Transverse colon (tissue), 4 donors: ENCODE measurements around the gene MEIS3. TPM values are rescaled to one million over a fixed set of nuclear protein-coding genes. Genes with fewer than 3 reads are reported as not detected.

Experiments
- DNase-seq: peaks from one replicate; pipeline ENCODE4 v3.0.0-alpha.2; 2019
- H3K27ac ChIP-seq, 4 donors: fragments of 200-600 bp; sonication (generic); 2 replicates each; pipeline ENCODE4 v1.5.1; 2016 to 2018; ENCODE audit warnings: inconsistent platforms in 4 of 4
- H3K27me3 ChIP-seq: fragments of 200-600 bp; sonication (generic); 2 replicates; pipeline ENCODE4 v1.5.1; 2017; ENCODE audit warnings: inconsistent platforms
- H3K36me3 ChIP-seq, 4 donors: fragments of 200-600 bp; sonication (generic); 2 replicates each; pipeline ENCODE4 v1.5.1; 2017 to 2019; ENCODE audit warnings: inconsistent platforms in 4 of 4
- H3K4me1 ChIP-seq, 4 donors: fragments of 200-600 bp; sonication (generic); 2 replicates each; pipeline ENCODE4 v1.5.1; 2017 to 2020; ENCODE audit warnings: inconsistent platforms in 4 of 4
- H3K4me3 ChIP-seq, 4 donors: fragments of 200-600 bp; sonication (generic); 1 replicate in 1 of 4; 2 replicates in 3 of 4; pipeline versions ENCODE4 v1.5.1 to v1.6.1; 2017 to 2019; ENCODE audit warnings: inconsistent platforms in 4 of 4
- H3K9me3 ChIP-seq, 2 donors: fragments of 200-600 bp; sonication (generic); 2 replicates each; pipeline ENCODE4 v1.5.1; 2017 to 2019; ENCODE audit warnings: inconsistent platforms in 2 of 2
- CTCF ChIP-seq, 5 experiments: fragments of 200-600 bp in 3 of 5; fragments of 450-650 bp in 2 of 5; sonication (generic) in 3 of 5; IDR thresholded peaks; 1 replicate in 2 of 5; 2 replicates in 3 of 5; pipeline ENCODE4 v1.5.1; 2016 to 2017; ENCODE audit warnings: antibody characterized with exemption in 5 of 5, inconsistent platforms in 3 of 5, mild to moderate bottlenecking in 2 of 5, moderate library complexity in 1 of 5
- EP300 ChIP-seq: sonication (generic); formaldehyde crosslinking; IDR thresholded peaks from one replicate; pipeline ENCODE4 v1.6.1; 2017; ENCODE audit warnings: antibody characterized with exemption, low read depth
- POLR2A ChIP-seq: fragments of 450-650 bp; IDR thresholded peaks from one replicate; pipeline ENCODE4 v1.6.1; 2016; ENCODE audit warnings: antibody characterized with exemption, mild to moderate bottlenecking, moderate library complexity
- POLR2AphosphoS5 ChIP-seq, 3 donors: sonication (generic); formaldehyde crosslinking; IDR thresholded peaks; one replicate each; pipeline ENCODE4 v1.6.1; 2016; ENCODE audit warnings: antibody characterized with exemption in 3 of 3
- WGBS, 2 donors: methylation state at CpG; one replicate each; pipeline ENCODE4 v1.1.5; 2018; ENCODE audit warnings: low coverage in 1 of 2; 5-methylcytosine and 5-hydroxymethylcytosine counted together
- in situ Hi-C, 4 donors: fragments of 200-750 bp; cut with MboI; loops; one replicate each; pipeline versions ENCODE4 v1.15.0 to v1.15.1; 2017; ENCODE audit warnings: low sequenced_read_pairs in 3 of 4, low pct_ligation_motif_present in 1 of 4, low pct_unique_long_range_greater_than_20kb in 1 of 4
- intact Hi-C: fragments of 100-400 bp; cut with DNase I; formaldehyde crosslinking; loops from one replicate; pipeline ENCODE4 v1.15.1; 2023; ENCODE audit warnings: low total_unique reads
- total RNA-seq, 4 donors: library from RNA; depleted of rRNA; stranded (reverse); fragments of >200 nt; gene quantifications; one replicate each; pipeline ENCODE4 v1.1.0, GENCODE V29; 2016

The MEIS3 gene
- total RNA-seq, 4 donors from 2014 or later: 2.3 to 56.5 (median 7.1) TPM; not detected in 1

DNA sequence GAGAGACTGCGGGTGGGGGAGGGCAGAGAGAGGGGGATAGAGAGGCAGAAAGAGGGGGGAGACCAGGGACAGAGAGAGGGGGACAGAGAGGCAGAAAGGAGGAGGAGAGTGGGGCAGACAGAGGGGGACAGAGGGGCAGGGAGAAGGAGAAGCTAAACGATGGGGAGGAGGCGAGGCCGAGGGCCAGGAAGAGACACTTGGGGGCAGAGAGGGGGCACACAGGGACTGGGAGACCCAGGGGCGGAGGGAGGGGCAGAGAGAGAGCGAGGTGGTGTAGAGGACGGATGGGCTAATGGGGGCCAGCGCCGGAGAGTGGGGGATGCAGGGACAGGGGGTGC, 666 bp downstream of the MEIS3 start:
- in situ Hi-C loops: loop anchor here in 1 of 4 donors (25.0 kb wide), 1 partner anchor 131 kb away; no protein-coding TSS in a partner anchor
- peak overlapping the region in 2 of 4 donors; percentile 4 to 9 for H3K27ac ChIP-seq
- H3K9me3 ChIP-seq: no peaks in the 10 kb centered on the region
- DNase-seq: no peak
- H3K27me3 ChIP-seq: peaks cover 82% of the 10 kb centered on the region
- intact Hi-C loops: no loop called here
- 6% methylated on average over 9 of the region's 9 CpGs; no CpG with 5 or more reads in 1 of the 2 donors for WGBS, 2 donors
- H3K4me3 ChIP-seq: peak overlapping the region; percentile 25 to 56 (median 39)
- peaks cover 0 to 4% (median 1%) of the 10 kb centered on the region in 4 donors for H3K4me1 ChIP-seq
- no peaks in the 10 kb centered on the region for H3K36me3 ChIP-seq
- TF ChIP-seq EP300: no peak
- no peak for TF ChIP-seq POLR2AphosphoS5 (IDR thresholded peaks at IDR 0.05)
- TF ChIP-seq POLR2A: no peak
- TF ChIP-seq CTCF (IDR thresholded peaks at IDR 0.05): no peak

GRCh38 chr19:47417746-47418691, 1.3 kb downstream of the MEIS3 start:
- Histone ChIP-seq H3K27ac (no peak overlapping the region), H3K4me3 (peak overlapping the region in 3 of 4 donors; percentile 34 to 56 (median 44)), H3K36me3 (no peaks in the 10 kb centered on the region), H3K27me3 (peaks cover 75% of the 10 kb centered on the region), H3K4me1 (peaks cover 0 to 4% (median 1%) of the 10 kb centered on the region in 4 donors), H3K9me3 (no peaks in the 10 kb centered on the region)
- DNase-seq: no peak
- intact Hi-C loops (no loop called here), in situ Hi-C loops (loop anchor here in 1 of 4 donors (25.0 kb wide), 1 partner anchor 131 kb away; no protein-coding TSS in a partner anchor)
- TF ChIP-seq POLR2A (no peak), EP300 (no peak), CTCF (IDR thresholded peaks at IDR 0.05) (no peak), POLR2AphosphoS5 (IDR thresholded peaks at IDR 0.05) (no peak)
- WGBS, 2 donors: 10 to 11% methylated on average over 2 to 34 of the region's 34 CpGs

GRCh38 chr19:47417107-47417745, 2.1 kb downstream of the MEIS3 start:
- Histone ChIP-seq H3K4me1 (peaks cover 0 to 4% (median 1%) of the 10 kb centered on the region in 4 donors), H3K9me3 (no peaks in the 10 kb centered on the region), H3K27me3 (peaks cover 71% of the 10 kb centered on the region), H3K36me3 (no peaks in the 10 kb centered on the region), H3K27ac (no peak overlapping the region), H3K4me3 (no peak overlapping the region)
- no peak for DNase-seq
- in situ Hi-C loops (loop anchor here in 1 of 4 donors (25.0 kb wide), 1 partner anchor 130 kb away; no protein-coding TSS in a partner anchor), intact Hi-C loops (no loop called here)
- 21 to 29% methylated on average over 6 to 18 of the region's 18 CpGs for WGBS, 2 donors
- TF ChIP-seq CTCF (IDR thresholded peaks at IDR 0.05) (no peak), POLR2A (no peak), POLR2AphosphoS5 (IDR thresholded peaks at IDR 0.05) (no peak), EP300 (no peak)

DNA sequence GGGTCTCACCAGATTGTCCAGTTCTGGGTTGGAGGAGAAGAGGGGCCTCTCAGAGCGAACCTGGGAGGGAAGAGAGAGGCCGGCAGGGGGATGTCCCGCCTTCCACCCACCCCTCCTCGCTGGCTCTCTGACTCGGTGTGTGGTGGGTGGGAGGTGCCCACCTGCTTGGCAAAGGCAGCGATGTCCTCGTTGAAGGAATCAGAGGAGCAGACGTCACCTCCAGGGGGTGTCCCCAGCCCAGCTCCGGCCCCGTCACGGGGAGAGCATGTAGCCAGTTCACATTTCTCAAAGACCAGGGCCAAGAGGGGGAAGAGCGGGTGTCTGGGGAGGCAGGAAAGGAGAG, 2.7 kb downstream of the MEIS3 start:
- intact Hi-C loops: no loop called here
- in situ Hi-C loops: loop anchor here in 1 of 4 donors (25.0 kb wide), 1 partner anchor 129 kb away; no protein-coding TSS in a partner anchor

More for the DNA sequence above, 2.7 kb downstream of the MEIS3 start:
- 55% methylated on average over 12 of the region's 12 CpGs; no CpG with 5 or more reads in 1 of the 2 donors for WGBS, 2 donors
- TF ChIP-seq POLR2A (no peak), POLR2AphosphoS5 (IDR thresholded peaks at IDR 0.05) (no peak), EP300 (no peak), CTCF (IDR thresholded peaks at IDR 0.05) (no peak)
- Histone ChIP-seq H3K9me3 (no peaks in the 10 kb centered on the region), H3K4me1 (peaks cover 0 to 4% (median 1%) of the 10 kb centered on the region in 4 donors), H3K27me3 (peaks cover 69% of the 10 kb centered on the region), H3K4me3 (no peak overlapping the region), H3K36me3 (no peaks in the 10 kb centered on the region), H3K27ac (no peak overlapping the region)
- DNase-seq: no peak
